Fibroblast of mammary gland (primary cell): ENCODE measurements around the gene USP47.

ENCODE experiments used
- DNase-seq: peaks from one replicate; pipeline ENCODE4 v3.0.0-alpha.2; 2010; ENCODE audit warnings: low read depth
- H3K4me3 ChIP-seq: 2 replicates; pipeline ENCODE4 v1.5.1; 2011; ENCODE audit warnings: low read depth, mild to moderate bottlenecking, low read length, moderate library complexity; ENCODE audit not compliant: control insufficient read depth
- TF ChIP-seq, protein P1 (sequence below): conservative IDR thresholded peaks from 2 replicates; pipeline ENCODE4 v1.5.1; 2011; ENCODE audit warnings: low read depth, low read length, inconsistent platforms; ENCODE audit not compliant: control insufficient read depth, insufficient read depth

The USP47 gene

DNA sequence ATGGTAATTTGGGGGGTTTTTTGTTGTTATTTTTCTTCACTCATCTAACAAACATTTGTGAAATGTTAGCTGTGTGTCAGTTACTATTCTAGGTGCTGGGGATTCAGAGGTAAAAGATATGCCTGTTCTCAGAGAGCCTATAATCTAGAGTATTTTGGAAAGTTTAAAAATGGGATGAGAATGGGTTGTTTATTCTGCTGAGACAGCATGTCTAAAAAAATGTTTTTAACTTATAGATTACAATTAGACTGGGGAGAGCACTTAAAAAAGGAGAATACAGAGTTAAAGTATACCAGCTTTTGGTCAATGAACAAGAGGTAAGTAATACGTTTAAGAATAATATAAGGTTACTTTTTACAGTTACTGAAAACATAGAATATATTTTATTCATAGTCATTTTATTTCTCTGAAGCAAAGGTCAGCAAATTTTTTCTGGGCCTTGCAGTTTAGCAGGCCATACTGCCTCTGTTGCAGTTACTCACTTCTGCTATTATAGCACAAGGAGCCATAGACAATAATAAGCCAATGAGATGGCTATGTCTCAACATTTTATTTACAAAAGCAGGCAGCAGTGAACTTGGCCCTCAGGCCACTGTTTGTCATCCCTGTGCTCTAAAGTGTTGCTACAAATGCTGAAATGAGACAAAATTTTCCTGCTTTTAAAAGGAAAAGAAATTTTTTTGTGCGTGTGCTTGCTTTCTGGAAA is 106.6 kb downstream of the USP47 start:
- TF ChIP-seq, protein P1, sequence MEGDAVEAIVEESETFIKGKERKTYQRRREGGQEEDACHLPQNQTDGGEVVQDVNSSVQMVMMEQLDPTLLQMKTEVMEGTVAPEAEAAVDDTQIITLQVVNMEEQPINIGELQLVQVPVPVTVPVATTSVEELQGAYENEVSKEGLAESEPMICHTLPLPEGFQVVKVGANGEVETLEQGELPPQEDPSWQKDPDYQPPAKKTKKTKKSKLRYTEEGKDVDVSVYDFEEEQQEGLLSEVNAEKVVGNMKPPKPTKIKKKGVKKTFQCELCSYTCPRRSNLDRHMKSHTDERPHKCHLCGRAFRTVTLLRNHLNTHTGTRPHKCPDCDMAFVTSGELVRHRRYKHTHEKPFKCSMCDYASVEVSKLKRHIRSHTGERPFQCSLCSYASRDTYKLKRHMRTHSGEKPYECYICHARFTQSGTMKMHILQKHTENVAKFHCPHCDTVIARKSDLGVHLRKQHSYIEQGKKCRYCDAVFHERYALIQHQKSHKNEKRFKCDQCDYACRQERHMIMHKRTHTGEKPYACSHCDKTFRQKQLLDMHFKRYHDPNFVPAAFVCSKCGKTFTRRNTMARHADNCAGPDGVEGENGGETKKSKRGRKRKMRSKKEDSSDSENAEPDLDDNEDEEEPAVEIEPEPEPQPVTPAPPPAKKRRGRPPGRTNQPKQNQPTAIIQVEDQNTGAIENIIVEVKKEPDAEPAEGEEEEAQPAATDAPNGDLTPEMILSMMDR: no peak
- H3K4me3 ChIP-seq: no peak overlapping the region
- DNase-seq: no peak

GRCh38 chr11:11949482-11949881 is 107.7 kb downstream of the USP47 start:
- DNase-seq: no peak
- no peak overlapping the region for H3K4me3 ChIP-seq
- TF ChIP-seq, protein P1: no peak

- TF ChIP-seq, protein P1: no peak
- H3K4me3 ChIP-seq: no peak overlapping the region
- DNase-seq: no peak
Observed at GRCh38 chr11:11952036-11952435, 110.3 kb downstream of the USP47 start.

GRCh38 chr11:11956006-11956405 is 114.2 kb downstream of the USP47 start:
- DNase-seq: no peak
- no peak overlapping the region for H3K4me3 ChIP-seq

GRCh38 chr11:11958403-11959231 is 116.8 kb downstream of the USP47 start:
- TF ChIP-seq, protein P1: no peak
- no peak overlapping the region for H3K4me3 ChIP-seq
- no peak for DNase-seq

More at GRCh38 chr11:11956006-11956405, 114.2 kb downstream of the USP47 start:
- TF ChIP-seq, protein P1: no peak

GRCh38 chr11:11959601-11960000 is 117.8 kb downstream of the USP47 start:
- H3K4me3 ChIP-seq: no peak overlapping the region
- DNase-seq: no peak
- TF ChIP-seq, protein P1: no peak
